KOPT-K1 (cell line): ENCODE results near the gene KCNN1.

Experiments used
- H3K27ac ChIP-seq: fragments of 200-600 bp; sonication (generic); 2 replicates; pipeline ENCODE4 v1.5.1; 2016; ENCODE audit warnings: antibody characterized with exemption, mild to moderate bottlenecking, low read depth, low read length; ENCODE audit not compliant: poor library complexity, severe bottlenecking
- H3K36me3 ChIP-seq: fragments of 200-600 bp; sonication (generic); 2 replicates; pipeline ENCODE4 v1.5.1; 2017; ENCODE audit warnings: antibody characterized with exemption, mild to moderate bottlenecking, low read length, moderate library complexity; ENCODE audit not compliant: insufficient read depth
- H3K9me3 ChIP-seq: fragments of 200-600 bp; sonication (generic); 2 replicates; pipeline ENCODE4 v1.5.1; 2017; ENCODE audit warnings: antibody characterized with exemption, low read length, mild to moderate bottlenecking; ENCODE audit not compliant: insufficient read depth, poor library complexity, severe bottlenecking

KCNN1 gene

DNA sequence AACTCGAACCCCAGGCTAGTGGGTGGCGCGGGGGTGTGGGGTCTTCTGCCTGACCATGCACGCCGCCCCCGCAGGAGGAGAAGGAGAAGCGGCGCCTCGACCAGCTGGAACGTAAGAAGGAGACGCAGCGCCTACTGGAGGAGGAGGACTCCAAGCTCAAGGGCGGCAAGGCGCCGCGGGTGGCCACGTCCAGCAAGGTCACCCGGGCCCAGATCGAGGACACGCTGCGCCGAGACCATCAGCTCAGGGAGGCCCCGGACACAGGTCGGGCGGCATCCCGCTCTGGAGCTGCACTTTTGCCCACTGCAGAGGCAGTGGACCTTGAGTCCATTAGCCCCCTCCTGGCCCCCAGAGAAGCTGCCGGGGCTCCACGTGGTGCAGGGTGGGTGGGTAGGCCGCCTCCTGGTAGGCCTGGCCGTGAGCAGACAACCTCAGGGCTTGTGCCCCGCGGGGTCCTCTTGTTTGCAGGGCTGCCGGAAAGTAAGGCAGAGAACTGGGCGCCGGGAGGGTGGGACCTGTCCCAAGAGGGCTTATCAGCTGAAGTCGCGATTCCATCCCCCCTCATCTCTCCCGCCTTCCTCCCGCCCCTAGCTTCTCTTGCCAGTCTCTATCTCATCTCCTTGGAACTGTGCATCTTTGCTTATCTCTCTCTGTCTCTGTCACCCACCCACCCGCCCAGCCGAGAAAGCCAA, 24.2 kb upstream of the KCNN1 start:
- no peaks in the 10 kb centered on the region for H3K9me3 ChIP-seq
- peaks cover 50% of the 10 kb centered on the region for H3K36me3 ChIP-seq
- no peak overlapping the region for H3K27ac ChIP-seq

DNA sequence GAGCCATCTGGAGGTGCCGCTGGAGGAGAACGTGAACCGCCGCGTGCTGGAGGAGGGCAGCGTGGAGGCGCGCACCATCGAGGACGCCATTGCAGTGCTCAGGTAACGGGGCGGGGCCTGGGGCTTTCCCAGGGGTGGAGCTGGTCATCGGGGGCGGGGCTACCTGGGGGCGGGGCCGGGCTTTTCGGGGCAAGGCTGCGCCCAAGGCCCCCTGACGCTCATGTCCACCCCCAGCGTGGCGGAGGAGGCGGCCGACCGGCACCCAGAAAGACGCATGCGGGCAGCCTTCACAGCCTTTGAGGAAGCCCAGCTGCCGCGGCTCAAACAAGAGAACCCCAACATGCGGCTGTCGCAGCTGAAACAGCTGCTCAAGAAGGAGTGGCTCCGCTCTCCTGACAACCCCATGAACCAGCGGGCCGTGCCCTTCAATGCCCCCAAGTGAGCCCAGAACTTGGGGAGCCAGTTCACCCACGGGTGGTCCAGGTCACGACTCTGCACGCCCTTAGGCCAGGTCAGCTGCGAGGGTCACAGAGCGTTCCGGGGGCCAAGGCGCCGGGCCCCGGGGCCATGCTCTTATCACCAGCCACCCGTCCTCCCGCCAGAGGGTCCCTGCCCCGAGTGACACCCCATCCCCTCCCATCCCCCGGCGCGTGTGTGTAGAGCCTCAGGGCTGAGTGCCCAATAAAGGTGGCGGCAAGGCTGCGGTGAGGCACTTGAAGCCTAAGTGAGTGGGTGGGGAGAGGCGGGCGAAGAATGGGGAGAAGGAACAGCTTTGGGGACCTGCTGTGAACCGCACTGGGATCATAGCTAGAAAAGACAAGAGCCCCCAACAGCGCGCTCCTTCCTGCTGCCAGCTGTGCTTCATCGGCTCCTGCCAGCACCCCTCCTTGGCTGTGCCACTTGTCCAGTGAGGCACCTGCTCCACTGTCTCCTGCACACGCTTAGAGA, 23.4 kb upstream of the KCNN1 start:
- Histone ChIP-seq H3K36me3 (peaks cover 46% of the 10 kb centered on the region), H3K9me3 (no peaks in the 10 kb centered on the region), H3K27ac (no peak overlapping the region)

DNA sequence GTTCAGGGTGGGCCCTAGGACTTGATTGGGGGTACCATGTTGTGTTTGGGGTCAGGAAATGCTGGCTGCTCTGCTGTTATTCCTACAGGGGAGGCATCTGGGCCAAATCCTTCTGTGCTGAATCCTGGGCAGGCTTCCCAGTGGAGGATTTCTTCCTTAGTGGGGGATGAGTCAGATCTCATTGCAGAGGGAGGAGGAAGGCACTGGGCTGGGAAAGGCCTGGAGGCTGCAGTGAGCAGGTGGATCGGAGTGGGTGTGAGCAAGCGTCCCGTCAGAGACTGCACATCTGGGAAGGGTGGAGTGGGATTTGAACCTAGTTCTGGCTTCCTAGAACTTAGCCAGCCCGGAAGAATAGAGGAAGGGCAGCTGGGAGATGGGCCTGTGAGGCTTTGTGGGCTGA, 22.6 kb upstream of the KCNN1 start:
- H3K36me3 ChIP-seq, result peaks cover 39% of the 10 kb centered on the region
- no peaks in the 10 kb centered on the region for H3K9me3 ChIP-seq
- no peak overlapping the region for H3K27ac ChIP-seq

DNA sequence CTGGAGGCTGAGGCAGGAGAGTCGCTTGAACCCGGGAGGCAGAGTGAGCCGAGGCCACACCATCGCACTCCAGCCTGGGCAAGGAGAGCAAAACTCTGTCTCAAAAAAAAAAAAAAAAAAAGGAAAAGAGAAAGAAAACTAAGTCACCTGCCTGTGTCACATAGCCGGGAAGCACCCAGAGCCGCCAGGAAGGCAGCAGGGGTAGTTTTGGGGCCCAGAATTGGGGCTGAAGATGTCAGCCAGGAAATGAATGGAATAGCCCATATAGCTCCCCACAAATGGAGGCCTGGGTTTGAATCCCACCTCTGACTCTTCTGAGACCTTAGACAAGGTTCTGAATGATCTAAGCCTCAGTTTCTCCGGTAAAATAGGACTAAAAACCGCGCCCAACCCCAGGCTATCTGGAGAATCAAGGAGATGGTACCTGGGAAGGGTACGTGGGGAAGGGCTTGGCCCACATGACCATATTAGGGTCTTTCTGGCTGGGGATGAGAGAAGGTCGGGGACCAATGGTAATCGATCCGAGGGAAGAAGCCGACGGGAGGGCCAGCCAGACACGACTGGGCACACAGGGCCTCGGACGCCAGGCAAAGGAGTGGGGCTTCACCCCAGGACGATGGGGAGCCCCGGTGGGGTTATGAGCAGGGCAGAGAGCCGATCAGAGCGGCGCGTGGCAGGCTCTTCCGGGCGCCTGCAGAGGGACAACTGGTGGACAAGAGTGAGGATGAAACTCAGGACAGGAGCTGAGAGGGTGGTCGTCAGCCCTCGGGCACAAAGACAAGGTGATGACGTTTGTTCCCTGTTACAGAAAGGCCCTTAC, 19.7 kb upstream of the KCNN1 start:
- no peak overlapping the region for H3K27ac ChIP-seq
- no peaks in the 10 kb centered on the region for H3K9me3 ChIP-seq
- H3K36me3 ChIP-seq, result peaks cover 24% of the 10 kb centered on the region; the same call in 1 of the 2 replicates

DNA sequence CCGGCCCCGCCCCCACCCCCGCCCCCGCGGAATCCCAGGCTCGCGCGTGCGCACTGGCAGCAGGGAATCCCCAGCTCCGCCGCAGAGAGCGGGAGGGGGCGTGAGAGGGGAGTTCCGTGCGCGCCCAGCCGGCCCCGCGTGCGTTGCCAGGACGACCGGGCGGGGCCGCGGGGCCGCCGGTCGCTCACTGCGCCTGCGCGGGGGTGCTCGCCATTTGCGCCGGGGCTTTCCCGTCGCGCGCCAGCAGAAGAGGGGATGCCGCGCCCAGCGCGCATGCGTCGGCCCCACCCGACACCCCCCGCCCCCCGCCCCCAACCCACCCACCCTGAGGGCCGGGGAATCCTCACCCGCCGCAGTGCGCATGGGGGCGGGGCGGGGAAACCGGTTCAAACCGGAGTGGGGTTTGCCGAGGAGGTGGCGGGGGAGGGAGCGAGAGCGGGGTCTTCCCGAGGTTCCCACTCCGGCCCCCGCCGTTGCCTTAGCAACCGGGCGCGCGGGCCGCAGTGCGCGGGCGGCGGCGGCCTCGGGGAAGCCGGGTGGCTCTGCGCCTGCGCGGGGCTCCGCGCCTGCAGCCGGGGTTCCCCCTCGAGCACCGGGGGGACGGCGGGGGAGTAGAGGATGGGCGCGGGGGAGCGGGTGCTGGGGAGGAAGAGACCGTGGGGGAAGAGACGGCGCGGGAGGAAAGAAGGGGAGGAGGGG, 18.9 kb upstream of the KCNN1 start:
- H3K9me3 ChIP-seq, result no peaks in the 10 kb centered on the region
- peaks cover 16% of the 10 kb centered on the region; the same call in 1 of the 2 replicates for H3K36me3 ChIP-seq
- peak overlapping the region; percentile 26 for H3K27ac ChIP-seq

DNA sequence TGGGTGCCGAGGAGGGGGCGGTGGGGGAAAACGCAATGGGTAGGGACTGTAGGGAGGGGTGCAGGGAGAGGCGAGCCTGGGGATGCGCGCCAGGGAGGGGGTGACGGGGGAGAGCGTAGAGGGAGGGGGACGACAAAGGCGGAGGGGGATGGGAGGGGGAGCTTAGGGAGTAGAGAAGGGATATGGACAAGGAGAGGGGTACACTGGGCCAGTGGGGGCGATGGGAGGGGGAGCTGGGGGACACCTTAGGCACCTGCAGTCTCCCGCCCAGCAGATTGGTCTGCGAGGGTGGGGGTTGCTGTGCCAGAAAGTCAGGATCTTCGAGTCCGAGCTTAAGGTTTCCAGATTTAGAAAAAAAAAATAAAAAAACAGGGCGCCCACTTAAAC, 18.4 kb upstream of the KCNN1 start:
- H3K9me3 ChIP-seq, result no peaks in the 10 kb centered on the region
- H3K36me3 ChIP-seq, result peaks cover 14% of the 10 kb centered on the region; the same call in 1 of the 2 replicates
- peak overlapping the region; percentile 26 for H3K27ac ChIP-seq

GRCh38 chr19:17948931-17949930, 17.7 kb upstream of the KCNN1 start:
- Histone ChIP-seq H3K9me3 (no peaks in the 10 kb centered on the region), H3K36me3 (peaks cover 7% of the 10 kb centered on the region; the same call in 1 of the 2 replicates), H3K27ac (no peak overlapping the region)

DNA sequence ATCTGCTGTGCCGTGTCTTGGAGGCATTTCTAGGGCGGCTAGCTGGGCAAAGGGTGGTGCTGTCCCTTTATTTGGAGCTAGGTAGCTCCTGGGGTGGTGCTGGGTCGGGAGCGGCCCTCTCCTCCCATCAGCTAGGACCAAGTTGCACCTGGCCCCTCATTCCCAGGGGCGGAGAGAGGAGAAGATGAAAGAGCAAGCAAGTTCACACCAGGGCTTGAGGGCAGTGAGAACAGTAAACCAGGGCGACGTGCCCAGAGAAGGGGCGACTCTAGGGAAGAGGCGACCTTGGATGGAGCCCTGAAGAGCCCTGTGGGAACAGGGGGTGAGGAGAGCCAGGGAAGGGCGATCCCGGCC, 17.0 kb upstream of the KCNN1 start:
- H3K27ac ChIP-seq, result no peak overlapping the region
- H3K36me3 ChIP-seq, result no peaks in the 10 kb centered on the region; the same call in 1 of the 2 replicates
- H3K9me3 ChIP-seq, result no peaks in the 10 kb centered on the region

DNA sequence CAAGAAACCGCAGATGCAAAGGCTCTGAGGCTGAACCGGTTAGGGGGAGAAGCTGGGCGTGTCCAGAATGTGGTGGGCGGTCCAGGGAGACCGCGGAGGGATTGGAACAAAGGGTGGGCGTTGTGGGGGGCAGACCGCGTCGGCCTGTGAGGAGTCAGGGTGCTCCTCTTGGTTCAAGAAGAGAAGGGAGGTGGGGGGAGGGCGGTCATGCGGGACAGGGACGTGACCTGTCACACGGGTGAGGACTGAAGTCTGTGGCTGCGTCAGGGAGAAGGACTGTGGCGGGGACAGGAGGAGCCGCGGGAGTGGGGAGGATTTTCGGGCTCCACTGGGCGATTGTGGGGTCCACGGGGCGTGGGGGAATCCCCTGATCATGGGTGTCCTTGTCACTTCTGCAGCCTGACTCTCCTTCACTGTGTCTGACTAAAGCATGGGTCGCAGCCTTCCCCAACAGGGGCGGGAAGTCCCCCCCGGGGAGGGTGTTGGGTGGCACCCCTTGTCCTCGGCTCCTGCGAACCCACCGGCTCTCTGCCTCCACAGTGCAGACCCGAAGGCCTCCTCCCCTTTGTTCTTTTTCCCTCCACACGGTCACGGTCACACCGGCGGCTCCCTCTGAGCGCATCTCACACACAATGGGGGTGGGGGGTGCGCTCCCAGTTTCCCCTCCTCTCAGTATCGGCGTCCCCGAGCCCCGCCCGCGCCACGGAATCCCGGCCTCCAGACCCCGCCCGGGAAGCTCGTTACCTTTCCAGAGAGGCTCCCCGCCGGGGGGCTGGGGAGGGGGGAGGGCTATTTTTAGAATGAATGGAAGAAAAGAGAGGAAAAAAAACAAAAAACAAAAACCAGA, 16.4 kb upstream of the KCNN1 start:
- no peaks in the 10 kb centered on the region for H3K36me3 ChIP-seq
- no peak overlapping the region for H3K27ac ChIP-seq
- H3K9me3 ChIP-seq, result no peaks in the 10 kb centered on the region

DNA sequence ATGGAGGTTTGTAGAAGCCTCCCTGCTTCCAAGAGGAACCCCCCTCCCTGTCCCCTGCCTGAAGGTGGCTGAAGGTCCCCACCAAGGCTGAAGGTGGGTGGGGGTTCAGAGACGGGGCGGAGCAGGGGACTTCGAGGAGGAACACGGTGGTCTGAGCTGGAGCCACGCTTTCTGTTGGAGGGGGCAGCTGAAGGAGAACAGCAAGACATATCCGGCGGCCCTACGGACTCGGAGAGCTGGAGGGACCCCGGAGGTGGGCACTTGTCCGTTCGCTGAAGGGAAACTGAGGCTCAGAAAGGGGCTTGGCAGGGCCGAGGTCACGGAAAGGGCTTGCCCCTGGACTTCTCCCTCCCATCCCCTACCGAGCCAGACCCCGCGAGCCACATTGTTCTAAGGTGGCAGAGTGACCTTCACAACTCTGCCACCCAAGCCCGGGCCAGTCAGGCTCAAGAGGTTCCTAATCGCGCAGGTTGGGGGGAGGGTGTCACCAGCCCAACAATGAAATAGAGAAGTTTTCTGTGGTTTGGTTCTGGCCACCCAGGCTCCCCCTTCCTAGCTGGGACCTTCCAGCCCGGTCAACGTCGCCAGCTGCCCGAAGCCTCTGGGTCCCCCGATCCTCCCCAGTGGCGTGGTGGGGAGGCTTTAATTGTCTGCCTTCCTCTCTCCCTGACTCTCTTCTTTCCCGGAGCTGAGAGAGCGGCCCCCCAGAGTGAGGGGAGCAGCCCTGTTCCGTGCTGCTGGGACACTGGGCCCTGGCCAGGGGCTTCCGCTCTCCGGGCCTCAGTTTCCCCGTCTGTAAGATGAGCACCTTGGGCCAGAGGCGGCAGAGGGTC, 15.5 kb upstream of the KCNN1 start:
- no peaks in the 10 kb centered on the region for H3K36me3 ChIP-seq
- no peak overlapping the region for H3K27ac ChIP-seq
- H3K9me3 ChIP-seq, result no peaks in the 10 kb centered on the region

GRCh38 chr19:17951990-17952976, 14.6 kb upstream of the KCNN1 start:
- Histone ChIP-seq H3K36me3 (no peaks in the 10 kb centered on the region), H3K27ac (no peak overlapping the region), H3K9me3 (no peaks in the 10 kb centered on the region)
